ENCODE measurements around the gene KCNJ5.
A peak's percentile ranks its signal among the peaks of the same experiment; 100 is the strongest.

KCNJ5 gene

DNA sequence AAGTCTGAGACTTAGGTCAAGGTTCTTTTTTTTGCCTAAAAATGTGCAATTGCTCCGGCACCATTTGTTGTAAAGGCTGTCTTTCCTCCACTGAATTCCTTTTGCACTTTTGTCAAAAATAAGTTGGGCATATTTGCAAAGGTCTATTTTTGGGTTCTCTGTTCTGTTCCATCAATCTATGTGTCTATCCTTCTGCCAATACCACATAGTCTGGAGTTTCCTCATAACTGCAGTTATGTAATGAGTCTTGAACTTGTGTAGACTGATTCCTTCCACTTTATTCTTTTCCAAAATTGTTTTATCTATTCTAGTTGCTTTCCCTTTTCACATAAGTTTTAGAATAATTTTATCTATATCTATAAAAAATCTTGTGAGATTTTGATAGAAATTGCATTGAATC lies 6.7 kb downstream of the KCNJ5 start:
- DNase-seq = no peak

GRCh38 chr11:128898580-128899344 lies 7.6 kb downstream of the KCNJ5 start:
- DNase-seq = no peak

DNA sequence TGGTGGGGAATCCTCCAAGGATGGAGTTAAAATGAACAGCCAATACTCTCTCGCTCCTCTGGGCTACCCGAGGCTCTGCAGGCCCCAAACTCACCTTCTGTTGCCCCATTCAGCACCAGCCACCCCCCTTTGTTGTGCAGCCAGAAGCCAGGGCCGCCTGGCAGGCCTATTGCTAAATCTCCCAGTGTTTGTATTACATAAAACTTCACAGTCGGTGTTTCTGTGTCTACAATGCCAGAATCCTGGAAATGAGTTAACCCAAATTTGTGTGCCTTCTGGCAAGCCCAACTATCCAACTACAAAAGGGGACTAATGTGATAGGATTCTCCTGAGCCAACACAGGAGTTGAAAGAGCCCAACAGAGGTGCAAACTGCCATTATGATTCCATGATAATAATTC lies 9.3 kb downstream of the KCNJ5 start:
- DNase-seq = no peak

DNA sequence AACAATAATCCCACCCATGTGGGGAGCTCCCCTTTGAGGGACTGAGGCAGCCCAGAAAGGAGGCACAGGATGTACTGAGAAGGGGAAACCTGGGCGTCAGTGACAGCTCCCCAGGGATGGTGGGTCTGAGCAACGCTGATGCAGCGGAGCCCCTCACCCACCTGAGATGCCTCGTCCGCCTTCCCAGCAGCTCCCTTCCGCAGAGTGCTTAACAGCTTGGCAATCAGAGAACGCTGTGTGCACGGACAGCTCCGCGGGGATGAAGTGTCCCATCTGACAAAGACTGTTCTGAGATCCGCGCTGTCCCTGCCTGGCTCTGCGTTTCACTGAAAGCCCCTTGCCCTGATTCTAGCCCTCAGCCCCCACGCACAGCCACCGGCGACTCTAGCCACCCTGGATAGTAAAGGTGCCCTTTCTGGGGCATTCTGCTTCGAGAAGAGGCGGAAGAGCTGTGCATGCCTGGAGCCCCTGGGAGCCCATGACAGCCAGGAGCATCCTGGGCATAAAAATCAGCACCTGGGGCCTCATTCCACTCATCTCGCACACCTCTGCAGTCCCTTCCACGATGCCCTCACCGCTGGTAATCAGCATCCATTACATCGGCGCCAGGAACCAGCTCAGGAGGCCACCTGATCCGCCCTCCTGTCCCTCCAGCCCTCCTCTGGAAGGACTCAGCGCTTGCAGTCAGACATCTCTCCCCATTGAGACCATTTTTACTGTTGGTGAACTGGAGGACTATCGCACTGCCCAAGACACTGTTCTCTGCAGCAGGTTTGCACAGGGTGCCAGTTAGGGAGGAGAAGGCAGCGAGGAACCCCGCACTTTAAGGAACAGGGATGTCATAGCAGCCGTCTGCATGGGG lies 10.7 kb downstream of the KCNJ5 start:
- no peak for DNase-seq

DNA sequence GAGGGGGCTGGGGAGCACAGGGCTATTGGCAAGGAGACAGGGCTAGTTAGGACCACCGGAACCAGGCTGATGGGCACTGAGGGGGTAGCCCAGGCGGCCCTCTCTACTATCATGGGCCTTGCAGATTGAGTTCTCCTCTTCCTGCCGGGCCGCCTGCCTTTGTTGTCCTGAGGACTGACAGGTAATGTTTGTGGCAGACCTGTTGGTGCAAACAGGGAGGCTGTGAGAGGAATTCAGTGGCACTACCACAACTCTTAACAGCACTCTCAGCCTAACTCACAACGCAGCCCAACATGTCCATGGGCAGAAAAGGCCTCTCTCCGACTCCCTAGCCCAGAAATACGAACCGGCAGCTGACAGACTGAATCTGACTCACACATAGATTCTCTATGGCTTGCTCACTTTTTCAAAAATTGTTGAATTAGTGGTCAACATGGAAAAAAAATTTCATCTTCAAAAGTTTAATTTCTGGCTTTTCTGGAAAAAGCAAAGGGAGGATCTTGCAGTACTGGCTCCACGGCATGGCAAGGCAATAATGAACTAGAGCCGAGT lies 11.4 kb downstream of the KCNJ5 start:
- DNase-seq = no peak

DNA sequence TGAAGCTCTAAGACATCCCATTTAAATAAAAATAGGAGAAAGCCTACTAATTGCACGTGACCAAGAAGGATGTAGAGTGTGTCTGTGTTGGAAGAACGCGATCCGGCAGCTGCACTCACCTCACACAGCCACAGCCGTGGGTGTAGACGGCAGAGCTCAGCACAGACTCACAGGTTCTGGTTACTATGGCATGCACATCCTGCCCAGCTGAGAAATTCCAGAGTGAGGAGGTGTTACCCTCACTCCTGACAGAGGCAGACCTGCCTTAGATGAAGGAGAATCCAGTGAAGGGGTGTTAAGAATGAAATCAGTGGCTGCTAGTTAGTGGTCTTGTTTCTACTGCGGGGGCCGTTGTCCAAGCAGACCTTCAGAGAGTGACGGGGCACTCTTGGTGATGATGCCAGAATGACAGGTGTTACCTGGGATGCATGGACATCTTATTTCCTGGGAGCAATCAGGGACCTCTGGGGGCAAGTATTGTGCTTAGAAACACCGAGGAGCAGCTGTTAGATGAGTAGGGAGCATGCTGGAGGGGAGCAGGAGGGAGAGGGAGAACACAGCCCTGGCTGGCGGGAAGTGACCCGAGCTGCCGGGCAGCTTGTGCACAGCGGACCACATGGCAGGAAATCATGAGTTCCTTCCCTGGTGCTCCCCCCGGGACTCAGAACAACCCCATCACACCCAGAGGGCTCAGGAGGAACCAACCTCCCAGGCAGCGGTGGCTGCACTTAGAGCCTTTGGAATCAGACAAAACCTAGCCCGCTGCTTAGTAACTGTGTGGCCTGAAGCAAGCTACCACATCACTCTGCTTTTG lies 12.3 kb downstream of the KCNJ5 start:
- no peak for DNase-seq

DNA sequence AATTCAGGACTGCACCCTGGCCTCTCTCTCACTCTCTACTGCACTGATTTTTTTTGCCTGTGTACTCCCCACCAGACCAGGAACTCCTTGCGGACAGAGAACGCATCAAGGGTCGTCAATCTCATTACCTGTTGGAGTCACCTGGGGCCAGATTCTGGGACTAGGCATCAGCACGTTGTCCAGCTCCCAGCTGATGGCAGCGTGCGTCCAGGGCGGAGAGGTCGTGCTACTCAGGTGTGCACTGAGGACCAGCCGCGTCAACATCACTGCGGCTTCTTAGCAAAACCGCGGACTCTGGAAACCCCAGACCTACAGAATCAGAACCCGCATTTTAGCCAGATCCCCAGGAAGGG lies 13.1 kb downstream of the KCNJ5 start:
- no peak for DNase-seq

GRCh38 chr11:128904656-128905344 lies 13.6 kb downstream of the KCNJ5 start:
- peak; percentile 69 for DNase-seq

DNA sequence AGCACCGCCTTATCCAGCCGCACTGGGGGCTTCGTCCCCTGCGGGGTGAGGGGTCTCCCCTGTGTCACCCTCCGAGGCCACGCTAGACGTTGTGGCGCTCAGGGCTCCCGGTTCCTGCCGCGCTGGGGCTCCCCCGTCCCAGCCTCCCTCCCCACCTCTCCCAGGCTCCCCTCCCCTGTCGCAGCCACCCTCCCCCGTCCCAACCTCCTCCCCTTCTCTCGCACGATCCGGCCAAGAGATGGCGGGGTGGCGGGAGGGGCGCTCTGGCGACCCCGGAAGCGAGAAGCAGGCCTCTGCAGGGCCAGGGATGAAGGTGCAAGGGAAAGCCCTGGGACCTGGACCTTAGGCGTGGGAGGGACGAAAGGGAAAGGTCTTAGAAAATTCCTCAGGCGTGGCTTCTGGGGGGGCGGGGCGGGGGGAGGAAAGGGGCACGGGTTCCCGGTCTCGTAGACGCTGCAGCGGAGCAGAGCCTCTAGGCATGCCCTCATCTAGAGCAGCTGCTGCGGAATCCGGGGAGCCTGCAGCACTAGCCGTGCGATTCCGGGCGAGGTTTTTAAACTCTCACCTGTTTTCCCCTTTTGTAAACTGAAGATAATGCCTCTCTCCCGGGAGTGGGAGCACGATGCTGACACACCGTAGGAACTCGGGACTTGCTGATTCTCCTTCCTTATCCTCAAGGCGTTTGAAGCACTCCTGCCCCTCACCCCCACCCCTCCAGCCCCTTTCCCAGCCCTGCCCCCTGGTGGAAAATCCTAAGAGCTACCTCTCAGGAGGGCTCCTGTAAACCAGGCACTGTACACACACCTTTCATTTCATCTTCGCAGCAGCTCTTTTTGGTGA lies 14.4 kb downstream of the KCNJ5 start:
- peak; percentile 54 for DNase-seq

DNA sequence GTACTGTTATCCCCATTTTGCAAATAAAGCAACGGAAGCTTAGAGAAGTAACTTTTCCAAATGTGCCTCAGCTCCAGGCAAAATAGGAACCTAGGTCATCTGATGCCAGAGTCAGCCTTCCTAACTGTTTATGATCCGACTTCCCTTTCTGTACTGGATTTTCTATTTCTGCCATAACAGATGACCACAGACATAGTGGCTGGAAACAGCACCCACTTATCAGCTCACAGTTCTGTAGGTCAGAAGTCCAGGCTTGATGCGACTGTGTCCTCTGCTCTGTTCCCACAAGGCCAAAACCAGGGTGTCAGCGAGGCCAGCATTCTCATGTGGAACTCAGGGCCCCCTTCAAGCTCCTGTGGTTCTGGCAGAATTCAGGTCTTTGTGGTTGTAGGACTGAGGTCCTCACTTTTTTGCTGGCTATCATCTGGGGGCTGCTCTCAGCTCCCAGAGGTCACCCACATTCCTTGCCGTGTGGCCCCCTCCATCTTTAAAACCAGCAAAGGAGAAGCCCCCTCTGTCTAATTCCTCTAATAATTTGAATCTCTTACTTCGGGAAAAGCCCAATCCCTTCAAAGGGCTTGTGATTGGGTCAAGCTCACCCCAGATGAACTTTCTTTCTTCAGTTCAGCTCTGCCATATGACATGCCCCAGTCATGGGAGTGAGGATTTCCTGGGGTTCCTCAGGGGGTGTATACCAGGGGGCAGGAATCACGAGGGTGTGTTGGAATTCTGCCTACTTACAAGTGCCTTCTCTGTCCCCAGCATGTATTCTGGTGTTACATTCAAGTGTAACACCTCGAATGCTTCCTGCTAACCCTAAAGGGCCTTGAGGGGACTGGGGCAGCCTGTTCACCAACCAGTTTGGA lies 15.3 kb downstream of the KCNJ5 start:
- DNase-seq = no peak

GRCh38 chr11:128907585-128907984 lies 16.4 kb downstream of the KCNJ5 start:
- no peak for DNase-seq

- DNase-seq = peak; percentile 57
Observed at GRCh38 chr11:128908391-128909246, 17.5 kb downstream of the KCNJ5 start.

GRCh38 chr11:128909438-128910125 lies 18.4 kb downstream of the KCNJ5 start:
- no peak for DNase-seq

DNA sequence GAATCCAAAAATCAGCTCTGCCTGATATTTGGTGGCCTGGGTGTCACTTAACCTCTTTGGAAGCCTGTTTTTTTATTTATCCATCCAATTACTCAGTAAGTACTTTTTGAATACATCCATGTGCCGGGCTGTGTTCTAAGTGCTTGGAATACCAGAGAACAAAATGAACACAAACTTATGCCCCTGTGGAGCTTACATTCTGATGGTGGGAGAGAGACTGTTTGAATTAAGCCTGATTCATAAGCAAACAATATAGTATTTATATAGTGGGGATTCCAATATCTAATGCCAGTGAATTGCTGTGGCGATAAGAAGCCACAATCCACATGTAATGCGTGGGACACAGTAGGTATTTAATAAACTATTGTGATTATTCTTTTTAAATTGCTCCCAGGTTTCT lies 19.4 kb downstream of the KCNJ5 start:
- DNase-seq = no peak

DNA sequence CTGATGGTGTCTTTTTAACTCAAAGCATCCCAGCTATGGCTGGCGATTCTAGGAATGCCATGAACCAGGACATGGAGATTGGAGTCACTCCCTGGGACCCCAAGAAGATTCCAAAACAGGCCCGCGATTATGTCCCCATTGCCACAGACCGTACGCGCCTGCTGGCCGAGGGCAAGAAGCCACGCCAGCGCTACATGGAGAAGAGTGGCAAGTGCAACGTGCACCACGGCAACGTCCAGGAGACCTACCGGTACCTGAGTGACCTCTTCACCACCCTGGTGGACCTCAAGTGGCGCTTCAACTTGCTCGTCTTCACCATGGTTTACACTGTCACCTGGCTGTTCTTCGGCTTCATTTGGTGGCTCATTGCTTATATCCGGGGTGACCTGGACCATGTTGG lies 20.1 kb downstream of the KCNJ5 start:
- no peak for DNase-seq

- DNase-seq = no peak
Observed at GRCh38 chr11:128911701-128912100, 20.5 kb downstream of the KCNJ5 start.

GRCh38 chr11:128913806-128914205 lies 22.6 kb downstream of the KCNJ5 start:
- DNase-seq = no peak

- DNase-seq = no peak
Observed at GRCh38 chr11:128914216-128915148, 23.3 kb downstream of the KCNJ5 start.

Data from femur (tissue), 1 donor.